H1 (cell line): ENCODE data around the gene KLF5. TPM values are rescaled to one million over a fixed set of nuclear protein-coding genes. Genes with fewer than 3 reads are reported as not detected.

Experiments used
- CTCF ChIA-PET: fragments of 300-600 bp; sonication (Branson Sonifier 250); formaldehyde crosslinking; loops from one replicate; lab custom pipeline; 2021; ENCODE audit not compliant: partially characterized antibody; lab: Charles Lee
- POLR2A ChIA-PET: fragments of 300-600 bp; sonication (Branson Sonifier 250); formaldehyde crosslinking; loops from one replicate; lab custom pipeline; 2021; ENCODE audit warnings: inconsistent platforms; ENCODE audit not compliant: partially characterized antibody; lab: Charles Lee
- DNase-seq, 2 experiments: peaks; one replicate each; pipeline versions ENCODE4 v3.0.0 to v3.0.0-alpha.2; 2010 to 2022; ENCODE audit warnings: low spot score in 2 of 2, low read depth in 1 of 2, mixed read lengths in 1 of 2
- FAIRE-seq: peaks from 2 replicates; lab custom pipeline; 2011; peaks lifted over from hg19 to GRCh38; lab: Jason Lieb, UNC
- H2AFZ ChIP-seq: 2 replicates; pipeline ENCODE4 v1.8.1; 2012; ENCODE audit warnings: low read length, inconsistent platforms
- H2AK5ac ChIP-seq: 2 replicates; pipeline ENCODE4 v1.6.1; 2013; ENCODE audit warnings: low read depth, low read length
- H2BK120ac ChIP-seq: replicated peaks from 2 replicates; pipeline ENCODE3; 2013; ENCODE audit warnings: low read depth, low read length, inconsistent platforms
- H2BK12ac ChIP-seq: 2 replicates; pipeline ENCODE4 v1.6.1; 2013; ENCODE audit warnings: low read depth, low read length
- H2BK15ac ChIP-seq: 2 replicates; pipeline ENCODE4 v1.6.1; 2013; ENCODE audit warnings: low read length
- H2BK20ac ChIP-seq: 2 replicates; pipeline ENCODE4 v1.6.1; 2013; ENCODE audit warnings: low read length
- H2BK5ac ChIP-seq: 2 replicates; pipeline ENCODE4 v1.6.1; 2013; ENCODE audit warnings: low read depth, low read length
- H3K14ac ChIP-seq: 2 replicates; pipeline ENCODE4 v1.6.1; 2013; ENCODE audit warnings: inconsistent platforms; ENCODE audit not compliant: insufficient read length
- H3K18ac ChIP-seq: 2 replicates; pipeline ENCODE4 v1.6.1; 2013; ENCODE audit warnings: low read length; ENCODE audit errors: extremely low read depth
- H3K23ac ChIP-seq: 2 replicates; pipeline ENCODE4 v1.6.1; 2013; ENCODE audit warnings: inconsistent platforms; ENCODE audit not compliant: insufficient read length
- H3K23me2 ChIP-seq: 2 replicates; pipeline ENCODE4 v1.6.1; 2013; ENCODE audit warnings: low read depth, low read length
- H3K27ac ChIP-seq: 2 replicates; pipeline ENCODE4 v1.6.1; 2011; ENCODE audit warnings: low read depth, low read length, inconsistent platforms
- H3K27me3 ChIP-seq, 4 experiments: replicated peaks in 1 of 4; 1 replicate in 1 of 4; 2 replicates in 3 of 4; pipeline versions ENCODE4 v1.6.1 to v1.8.1; 2011 to 2013; ENCODE audit warnings: low read length in 3 of 4, mild to moderate bottlenecking in 3 of 4, inconsistent platforms in 2 of 4, mixed read lengths in 2 of 4, moderate library complexity in 1 of 4; ENCODE audit not compliant: control insufficient read depth in 3 of 4, insufficient read depth in 3 of 4; ENCODE audit errors: extremely low read depth in 1 of 4
- H3K36me3 ChIP-seq, 4 experiments: 2 replicates each; pipeline versions ENCODE4 v1.6.1 to v1.8.1; 2011 to 2013; ENCODE audit warnings: mild to moderate bottlenecking in 4 of 4, low read length in 3 of 4, moderate library complexity in 2 of 4, control low read depth in 1 of 4, inconsistent platforms in 1 of 4; ENCODE audit not compliant: insufficient read depth in 4 of 4, control insufficient read depth in 2 of 4
- H3K4ac ChIP-seq: replicated peaks from 2 replicates; pipeline ENCODE3; 2013; ENCODE audit warnings: low read length, low read depth, mixed read lengths, inconsistent platforms; ENCODE audit not compliant: insufficient read length
- H3K4me1 ChIP-seq, 4 experiments: replicated peaks in 1 of 4; 1 replicate in 1 of 4; 2 replicates in 3 of 4; pipeline versions ENCODE4 v1.6.1 to v1.8.1; 2011 to 2013; ENCODE audit warnings: low read length in 3 of 4, inconsistent platforms in 2 of 4, mixed read lengths in 1 of 4; ENCODE audit not compliant: insufficient read depth in 4 of 4, control insufficient read depth in 3 of 4
- H3K4me2 ChIP-seq, 2 experiments: 2 replicates each; pipeline versions ENCODE4 v1.6.1 to v1.8.1; 2011 to 2013; ENCODE audit warnings: low read depth in 2 of 2, low read length in 2 of 2, control low read depth in 1 of 2, inconsistent platforms in 1 of 2, mild to moderate bottlenecking in 1 of 2; ENCODE audit not compliant: insufficient read depth in 1 of 2
- H3K4me3 ChIP-seq, 4 experiments: fragments of 200-600, 300-600 bp in 1 of 4; sonication (generic), shearing (Covaris generic), sonication (Bioruptor Twin) in 1 of 4; 2 replicates each; pipeline versions ENCODE4 v1.5.1 to v1.8.1; 2011 to 2016; ENCODE audit warnings: low read length in 4 of 4, low read depth in 3 of 4, control low read depth in 2 of 4, inconsistent platforms in 2 of 4, mild to moderate bottlenecking in 2 of 4, mixed read lengths in 1 of 4, moderate library complexity in 1 of 4; ENCODE audit not compliant: insufficient read depth in 2 of 4; ENCODE audit errors: extremely low read depth in 1 of 4
- H3K56ac ChIP-seq: replicated peaks from 2 replicates; pipeline ENCODE3; 2013; ENCODE audit warnings: low read depth, mild to moderate bottlenecking, mixed read lengths, low read length, inconsistent platforms; ENCODE audit not compliant: insufficient read length
- H3K79me1 ChIP-seq: 2 replicates; pipeline ENCODE4 v1.6.1; 2013; ENCODE audit warnings: low read depth, low read length, control low read depth
- H3K79me2 ChIP-seq, 2 experiments: 2 replicates each; pipeline versions ENCODE4 v1.6.1 to v1.8.1; 2012 to 2013; ENCODE audit warnings: low read length in 2 of 2, mild to moderate bottlenecking in 2 of 2, inconsistent platforms in 1 of 2; ENCODE audit not compliant: insufficient read depth in 2 of 2, control insufficient read depth in 1 of 2
- H3K9ac ChIP-seq, 4 experiments: replicated peaks in 1 of 4; 1 replicate in 1 of 4; 2 replicates in 3 of 4; pipeline versions ENCODE4 v1.6.1 to v1.8.1; 2011 to 2013; ENCODE audit warnings: low read depth in 3 of 4, low read length in 3 of 4, control low read depth in 2 of 4, mild to moderate bottlenecking in 2 of 4, moderate library complexity in 2 of 4, inconsistent platforms in 1 of 4; ENCODE audit errors: extremely low read depth in 1 of 4
- H3K9me3 ChIP-seq, 2 experiments: 2 replicates each; pipeline versions ENCODE4 v1.6.1 to v1.8.1; 2012 to 2013; ENCODE audit warnings: mild to moderate bottlenecking in 2 of 2, moderate library complexity in 2 of 2, control low read depth in 1 of 2, inconsistent platforms in 1 of 2, low read depth in 1 of 2, low read length in 1 of 2, mixed read lengths in 1 of 2; ENCODE audit not compliant: insufficient read depth in 2 of 2
- H4K20me1 ChIP-seq, 2 experiments: replicated peaks in 1 of 2; 2 replicates each; pipeline versions ENCODE3 to v1.8.1; 2011 to 2013; ENCODE audit warnings: inconsistent platforms in 2 of 2, low read length in 2 of 2, mild to moderate bottlenecking in 1 of 2; ENCODE audit not compliant: insufficient read depth in 2 of 2, control insufficient read depth in 1 of 2
- H4K5ac ChIP-seq: 2 replicates; pipeline ENCODE4 v1.6.1; 2013; ENCODE audit warnings: low read length, low read depth, mixed read lengths, inconsistent platforms; ENCODE audit not compliant: insufficient read length
- H4K8ac ChIP-seq: 2 replicates; pipeline ENCODE4 v1.8.0; 2013; ENCODE audit warnings: mild to moderate bottlenecking, moderate library complexity, low read length, inconsistent platforms; ENCODE audit not compliant: insufficient read depth; ENCODE audit errors: extremely low read depth
- H4K91ac ChIP-seq: replicated peaks from 2 replicates; pipeline ENCODE3; 2013; ENCODE audit warnings: low read length, mixed read lengths, inconsistent platforms; ENCODE audit not compliant: insufficient read length
- BRCA1 ChIP-seq: IDR thresholded peaks from 2 replicates; pipeline ENCODE4 v1.6.1; 2012; ENCODE audit warnings: low read depth, low read length, improper control_type of control experiment
- EP300 ChIP-seq, 2 experiments: IDR thresholded peaks; 1 replicate in 1 of 2; 2 replicates in 1 of 2; pipeline ENCODE4 v1.6.1; 2011 to 2012; ENCODE audit warnings: low read depth in 2 of 2, low read length in 2 of 2, mild to moderate bottlenecking in 2 of 2, borderline replicate concordance in 1 of 2, inconsistent platforms in 1 of 2, moderate library complexity in 1 of 2
- PHF8 ChIP-seq: fragments of 200-600 bp; sonication (generic); conservative IDR thresholded peaks from 2 replicates; pipeline ENCODE4 v1.7.1; 2012; ENCODE audit warnings: low read depth, mild to moderate bottlenecking, inconsistent platforms, low read length, moderate library complexity
- WGBS, 2 experiments: shearing (Covaris generic) in 1 of 2; methylation state at CpG; one replicate each; pipeline versions ENCODE4 v1.1.6 to v1.1.7; 2013 to 2015; ENCODE audit warnings: low lambda C conversion rate in 2 of 2, mixed read lengths in 2 of 2, inconsistent platforms in 1 of 2, low coverage in 1 of 2, missing lambda C conversion rate in 1 of 2; ENCODE audit not compliant: insufficient replicate concordance in 2 of 2, insufficient coverage in 1 of 2, insufficient read length in 1 of 2; ENCODE audit errors: extremely low coverage in 1 of 2, missing lambda C conversion rate in 1 of 2; 5-methylcytosine and 5-hydroxymethylcytosine counted together
- polyA plus RNA-seq, 7 experiments: library from polyadenylated mRNA; depleted of rRNA in 3 of 7; stranded (reverse) in 5 of 7; unstranded in 2 of 7; fragments of >200 nt in 5 of 7; fragments of 200-250 nt in 2 of 7; gene quantifications; 1 replicate in 5 of 7; 2 replicates in 1 of 7; 4 replicates in 1 of 7; pipeline versions ENCODE4 v1.2.1 to v1.2.3, GENCODE V29; 2011 to 2013; ENCODE audit warnings: missing spikeins in 2 of 7, mixed read lengths in 2 of 7
- total RNA-seq: library from RNA; stranded (reverse); fragmentation: NEBNext Ultra II Directional; extraction: Animal tissue kit (Norgen Biotek cat#: 25700); gene quantifications from 2 replicates; pipeline ENCODE4 v1.2.1, GENCODE V29; 2021

KLF5 gene
- total and polyA plus RNA-seq, 2 of the 8 experiments (the other 6 are each of a cell fraction or from before 2014, with no cell fraction given): 1.2 to 2.3 TPM

GRCh38 chr13:73074014-73074413 is 15.2 kb downstream of the KLF5 start:
- no peak overlapping the region for H3K18ac ChIP-seq
- H2BK20ac ChIP-seq: no peak overlapping the region
- H3K14ac ChIP-seq: no peak overlapping the region
- no peak overlapping the region for H4K8ac ChIP-seq
- no peak overlapping the region for H3K9ac ChIP-seq
- H2BK5ac ChIP-seq: no peak overlapping the region
- no peak overlapping the region for H3K56ac ChIP-seq
- peaks cover 0 to 2% (median under 1%) of the 10 kb centered on the region in 4 experiments; a peak in 5 of 7 replicates for H3K4me1 ChIP-seq
- no peak overlapping the region for H4K91ac ChIP-seq
- no peak overlapping the region for H3K23ac ChIP-seq
- H4K5ac ChIP-seq: no peak overlapping the region
- 0 out of 2 replicates have a peak, but pooled peaks cover 2% of the 10 kb centered on the region for H3K23me2 ChIP-seq
- FAIRE-seq (peak; percentile 52), DNase-seq (no peak)
- H2BK15ac ChIP-seq: no peak overlapping the region
- no peak overlapping the region for H2BK12ac ChIP-seq
- no peaks in the 10 kb centered on the region for H4K20me1 ChIP-seq
- H3K27me3 ChIP-seq: peaks cover 0 to 2% (median 0%) of the 10 kb centered on the region in 4 experiments; a peak in 3 of 7 replicates
- ChIA-PET POLR2A (interaction anchor here (1.8 kb wide), 1 partner anchor 13 kb away, joined by 8 read pairs; no protein-coding TSS in a partner anchor), CTCF (interaction anchor here (1.3 kb wide), 1 partner anchor 14 kb away, joined by 3 read pairs; no protein-coding TSS in a partner anchor)
- WGBS, 2 experiments: 83% methylated on average over 2 of the region's 2 CpGs; no CpG with 5 or more reads in 1 of the 2 experiments
- no peak overlapping the region for H2BK120ac ChIP-seq
- no peaks in the 10 kb centered on the region for H3K36me3 ChIP-seq
- no peak overlapping the region for H3K27ac ChIP-seq
- H3K4ac ChIP-seq: no peak overlapping the region
- no peak overlapping the region for H3K4me2 ChIP-seq
- H2AFZ ChIP-seq: no peak overlapping the region
- H2AK5ac ChIP-seq: no peak overlapping the region
- H3K79me2 ChIP-seq: no peaks in the 10 kb centered on the region
- H3K4me3 ChIP-seq: no peak overlapping the region
- H3K9me3 ChIP-seq: no peaks in the 10 kb centered on the region
- no peaks in the 10 kb centered on the region for H3K79me1 ChIP-seq
- no peak for TF ChIP-seq EP300 (IDR thresholded peaks at IDR 0.05; ENCODE audit: borderline replicate concordance in 1 of 2, low read depth in 2 of 2, low read length in 2 of 2)
- TF ChIP-seq PHF8: no peak
- TF ChIP-seq BRCA1: no peak
